Adrenal gland (tissue), 12 donors: ENCODE data around the gene COL5A1. TPM values are rescaled to one million over a fixed set of nuclear protein-coding genes. Genes with fewer than 3 reads are reported as not detected.
A peak's percentile ranks its signal among the peaks of the same experiment; 100 is the strongest.

Source experiments
- DNase-seq, 7 donors: peaks; one replicate each; pipeline ENCODE4 v3.0.0-alpha.2; 2019 to 2020
- H3K27ac ChIP-seq, 5 donors: fragments of 200-600 bp; sonication (generic) in 4 of 5; 1 replicate in 3 of 5; 2 replicates in 2 of 5; pipeline versions ENCODE4 v1.5.1 to v1.8.0; 2016 to 2020; ENCODE audit warnings: mild to moderate bottlenecking in 1 of 5
- H3K27me3 ChIP-seq: fragments of 200-600 bp; 2 replicates; pipeline ENCODE4 v1.8.0; 2021
- H3K36me3 ChIP-seq, 2 donors: fragments of 200-600 bp; replicated peaks in 1 of 2; 1 replicate in 1 of 2; 2 replicates in 1 of 2; pipeline versions ENCODE4 v1.5.1 to v1.8.0; 2018 to 2022
- H3K4me1 ChIP-seq, 2 donors: fragments of 200-600 bp; replicated peaks in 1 of 2; 1 replicate in 1 of 2; 2 replicates in 1 of 2; pipeline versions ENCODE4 v1.5.1 to v1.8.0; 2018 to 2021
- H3K4me3 ChIP-seq, 4 donors: fragments of 200-600 bp; sonication (generic) in 3 of 4; one replicate each; pipeline ENCODE4 v1.5.1; 2016 to 2018
- H3K9me3 ChIP-seq, 3 donors: fragments of 200-600 bp; sonication (generic) in 1 of 3; replicated peaks in 1 of 3; 1 replicate in 2 of 3; 2 replicates in 1 of 3; pipeline versions ENCODE4 v1.5.1 to v1.8.0; 2016 to 2021
- POLR2A ChIP-seq, 2 donors: fragments of 450-650 bp; IDR thresholded peaks; one replicate each; pipeline ENCODE4 v1.6.1; 2017; ENCODE audit warnings: antibody characterized with exemption in 2 of 2, mild to moderate bottlenecking in 2 of 2, moderate library complexity in 1 of 2
- WGBS, 4 donors: extraction: QIAGEN DNeasy Blood & Tissue Kit in 2 of 4; methylation state at CpG; one replicate each; pipeline versions ENCODE4 v1.1.5 to v1.1.7; 2013 to 2017; 5-methylcytosine and 5-hydroxymethylcytosine counted together
- intact Hi-C, 2 donors: fragments of 100-400 bp; cut with DNase I; formaldehyde crosslinking; loops; one replicate each; pipeline versions ENCODE4 v1.14.1 to v1.15.0; 2022 to 2023
- polyA plus RNA-seq, 3 donors: library from polyadenylated mRNA; stranded (reverse); fragments of 200-250 nt in 2 of 3; fragments of 350-450 nt in 1 of 3; fragmentation: Illumina TruSeq in 1 of 3; extraction: RNeasy Lipid Tissue Mini Kit (QIAGEN cat#74804) in 1 of 3; gene quantifications; one replicate each; pipeline ENCODE4 v1.2.3, GENCODE V29; 2013 to 2014
- total RNA-seq, 9 donors: library from RNA; depleted of rRNA in 4 of 9; stranded (reverse); fragments of >200 nt in 4 of 9; fragments of 120-200 nt in 1 of 9; fragmentation: NEBNext Ultra II Directional in 1 of 9; extraction: Animal tissue kit (Norgen Biotek cat#: 25700) in 1 of 9; gene quantifications; one replicate each; pipeline versions ENCODE4 v1.1.0 to v1.2.4, GENCODE V29; 2013 to 2023
- TF ChIP-seq, protein P1 (sequence below), 6 experiments: fragments of 450-650 bp in 4 of 6; fragments of 200-600 bp in 2 of 6; sonication (generic) in 1 of 6; IDR thresholded peaks; 1 replicate in 5 of 6; 2 replicates in 1 of 6; pipeline versions ENCODE4 v1.5.1 to v1.8.0; 2016 to 2021; ENCODE audit warnings: antibody characterized with exemption in 6 of 6, mild to moderate bottlenecking in 2 of 6, moderate library complexity in 1 of 6
- donor health status: healthy with polysubstance abuse.
- donor health status: Bipolar disorder and iron deficiency.
- donor health status: DM: yes; HTN: yes; CAD: no.
- donor health status: DM: no; HTN: no; CAD: no.
- donor health status: DM: no; HTN: no; CAD: no.
- donor health status: DM: yes; HTN: yes; CAD: no.

Gene COL5A1
- total and polyA plus RNA-seq, 12 donors, result 3.5 to 45.5 (median 29.3) TPM

DNA sequence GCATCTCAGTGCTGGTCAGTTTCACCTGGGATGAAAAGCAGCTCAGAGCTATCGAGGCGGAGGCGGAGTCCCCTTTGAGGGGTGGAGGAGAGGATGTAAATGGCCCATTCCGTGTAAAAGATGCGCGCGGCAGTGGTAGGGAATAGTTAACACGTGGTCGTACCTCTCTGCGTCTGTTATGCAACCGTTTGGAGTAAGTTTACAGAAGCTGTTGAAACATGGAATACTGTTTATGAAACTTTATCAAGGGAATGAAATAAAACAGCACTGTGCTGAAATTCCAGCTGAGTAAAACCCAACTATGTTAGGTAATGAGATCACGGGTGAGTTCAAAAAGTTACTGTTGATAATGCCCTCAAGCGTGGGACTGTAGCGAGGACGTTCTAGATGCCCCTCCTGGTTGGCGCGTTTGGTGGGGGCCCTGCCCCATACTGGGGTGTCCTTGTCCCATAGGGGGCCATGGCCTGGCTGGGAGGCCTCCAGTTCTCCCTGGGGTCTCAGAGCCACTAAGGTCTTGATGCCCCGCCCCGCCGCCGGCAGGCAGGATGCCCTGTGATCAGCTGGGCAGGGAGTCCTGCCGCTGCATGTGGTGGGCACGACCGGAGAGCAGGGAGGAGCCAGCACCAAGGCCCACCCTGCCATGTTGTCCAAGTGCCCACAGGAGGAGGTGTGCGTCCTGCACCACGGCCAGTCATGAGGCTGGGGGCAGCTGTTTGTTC, 90.9 kb downstream of the COL5A1 start:
- DNase-seq, result no peak
- H3K4me3 ChIP-seq, result no peak overlapping the region
- H3K27ac ChIP-seq, result no peak overlapping the region
- WGBS, 4 donors, result 82 to 92% (median 89%) methylated on average over 17 to 26 of the region's 26 CpGs
- intact Hi-C loops, result loop anchor here in 1 of 2 donors (10.0 kb wide), 1 partner anchor 538 kb away; no protein-coding TSS in a partner anchor
- no peaks in the 10 kb centered on the region for H3K4me1 ChIP-seq
- TF ChIP-seq, protein P1, sequence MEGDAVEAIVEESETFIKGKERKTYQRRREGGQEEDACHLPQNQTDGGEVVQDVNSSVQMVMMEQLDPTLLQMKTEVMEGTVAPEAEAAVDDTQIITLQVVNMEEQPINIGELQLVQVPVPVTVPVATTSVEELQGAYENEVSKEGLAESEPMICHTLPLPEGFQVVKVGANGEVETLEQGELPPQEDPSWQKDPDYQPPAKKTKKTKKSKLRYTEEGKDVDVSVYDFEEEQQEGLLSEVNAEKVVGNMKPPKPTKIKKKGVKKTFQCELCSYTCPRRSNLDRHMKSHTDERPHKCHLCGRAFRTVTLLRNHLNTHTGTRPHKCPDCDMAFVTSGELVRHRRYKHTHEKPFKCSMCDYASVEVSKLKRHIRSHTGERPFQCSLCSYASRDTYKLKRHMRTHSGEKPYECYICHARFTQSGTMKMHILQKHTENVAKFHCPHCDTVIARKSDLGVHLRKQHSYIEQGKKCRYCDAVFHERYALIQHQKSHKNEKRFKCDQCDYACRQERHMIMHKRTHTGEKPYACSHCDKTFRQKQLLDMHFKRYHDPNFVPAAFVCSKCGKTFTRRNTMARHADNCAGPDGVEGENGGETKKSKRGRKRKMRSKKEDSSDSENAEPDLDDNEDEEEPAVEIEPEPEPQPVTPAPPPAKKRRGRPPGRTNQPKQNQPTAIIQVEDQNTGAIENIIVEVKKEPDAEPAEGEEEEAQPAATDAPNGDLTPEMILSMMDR (IDR thresholded peaks at IDR 0.05), result no peak
- no peak for TF ChIP-seq POLR2A (IDR thresholded peaks at IDR 0.05)
- H3K9me3 ChIP-seq, result no peaks in the 10 kb centered on the region
- no peaks in the 10 kb centered on the region for H3K27me3 ChIP-seq
- H3K36me3 ChIP-seq, result peaks cover 0 to 6% of the 10 kb centered on the region in 2 donors

DNA sequence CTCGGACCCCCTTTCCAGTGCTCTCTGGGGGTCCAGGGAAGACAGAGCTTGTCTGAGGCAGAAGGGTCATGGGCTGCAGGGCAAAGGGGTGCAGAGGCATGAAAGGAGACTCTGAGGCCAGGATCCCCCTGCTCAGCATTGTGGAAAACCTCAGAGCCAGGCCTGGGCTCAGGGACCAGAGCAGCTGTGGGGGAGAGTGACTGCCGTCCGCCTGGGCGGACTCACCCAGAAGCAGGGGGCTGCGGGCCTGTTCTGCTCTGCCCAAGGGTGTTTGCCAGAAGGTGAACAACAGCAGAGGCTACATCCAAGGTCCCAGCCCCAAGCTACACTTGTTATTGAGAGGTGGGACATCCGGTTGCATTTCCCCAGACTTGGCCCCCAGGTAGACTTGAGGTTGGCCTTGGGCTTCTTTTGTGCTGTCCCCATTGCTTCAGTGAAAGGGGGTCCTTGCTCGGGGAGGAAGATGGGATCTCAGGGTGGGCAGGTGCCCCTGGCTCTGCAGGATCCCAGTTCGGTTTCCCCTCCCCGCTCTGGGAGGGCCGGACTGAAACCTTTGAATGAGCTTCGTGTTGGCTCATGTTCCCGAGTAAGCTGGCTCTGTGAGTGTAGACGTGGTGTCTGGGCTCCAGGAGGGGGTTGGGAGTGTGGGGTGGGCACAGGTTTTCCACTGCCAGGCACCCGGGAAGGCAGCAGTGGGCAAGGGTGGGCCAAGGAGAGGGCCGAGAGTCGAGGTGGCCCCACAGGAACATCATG, 92.1 kb downstream of the COL5A1 start:
- H3K27ac ChIP-seq, result no peak overlapping the region
- 86 to 91% (median 90%) methylated on average over 13 to 16 of the region's 16 CpGs for WGBS, 4 donors

DNA sequence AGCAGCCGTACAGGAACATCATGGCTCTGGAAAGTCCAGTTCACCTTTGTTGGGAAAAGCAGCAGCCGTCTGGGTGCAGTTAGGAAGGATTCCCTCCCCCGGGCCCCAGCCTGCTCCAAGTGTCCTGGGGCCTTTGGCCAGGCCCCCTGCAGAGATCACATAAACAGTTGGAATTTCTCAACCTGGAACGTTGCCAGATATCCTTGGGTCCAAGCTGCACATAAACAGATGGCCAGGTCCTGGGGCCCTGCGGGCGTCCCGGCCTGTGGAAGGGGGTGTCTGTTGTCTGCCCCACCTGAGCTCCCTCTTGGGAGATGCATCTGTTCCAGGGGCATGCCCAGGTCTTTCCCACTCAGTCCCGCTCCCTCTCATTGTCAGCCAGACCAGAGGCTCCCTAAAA, 92.7 kb downstream of the COL5A1 start:
- WGBS, 4 donors, result 57 to 76% (median 66%) methylated on average over 5 to 8 of the region's 8 CpGs
- TF ChIP-seq POLR2A (IDR thresholded peaks at IDR 0.05), result no peak
- TF ChIP-seq, protein P1 (IDR thresholded peaks at IDR 0.05), result no peak
- peak in 2 of 7 donors; percentile 19 to 25 for DNase-seq
- Histone ChIP-seq H3K4me1 (no peaks in the 10 kb centered on the region), H3K27me3 (no peaks in the 10 kb centered on the region), H3K9me3 (no peaks in the 10 kb centered on the region), H3K36me3 (peaks cover 0 to 6% of the 10 kb centered on the region in 2 donors), H3K27ac (no peak overlapping the region), H3K4me3 (no peak overlapping the region)
- intact Hi-C loops, result loop anchor here in 1 of 2 donors (10.0 kb wide), 1 partner anchor 539 kb away; no protein-coding TSS in a partner anchor

More for the DNA sequence above, 92.1 kb downstream of the COL5A1 start:
- Histone ChIP-seq H3K36me3 (peaks cover 0 to 6% of the 10 kb centered on the region in 2 donors), H3K27me3 (no peaks in the 10 kb centered on the region), H3K4me3 (no peak overlapping the region), H3K4me1 (no peaks in the 10 kb centered on the region), H3K9me3 (no peaks in the 10 kb centered on the region)
- no peak for DNase-seq
- intact Hi-C loops, result loop anchor here in 1 of 2 donors (10.0 kb wide), 1 partner anchor 539 kb away; no protein-coding TSS in a partner anchor
- no peak for TF ChIP-seq POLR2A (IDR thresholded peaks at IDR 0.05)
- TF ChIP-seq, protein P1 (IDR thresholded peaks at IDR 0.05), result no peak
